OCI-LY1 (cell line): ENCODE measurements around the gene ZNF723.
"Not testable (repeated sequence)": the region's sequence is repeated elsewhere in the genome, so short reads cannot be mapped to it uniquely, and the experiment has no call there.

ENCODE experiments used
- H2AFZ ChIP-seq: fragments of 200-600 bp; sonication (generic), shearing (Covaris generic); 2 replicates; pipeline ENCODE4 v1.6.0; 2014; ENCODE audit warnings: antibody characterized with exemption, mild to moderate bottlenecking, low read length
- H3F3A ChIP-seq: fragments of 200-600 bp; sonication (generic), shearing (Covaris generic); 2 replicates; pipeline ENCODE4 v1.6.0; 2014; ENCODE audit warnings: mild to moderate bottlenecking, antibody characterized with exemption, low read length, moderate library complexity; ENCODE audit not compliant: insufficient read depth
- H3K27ac ChIP-seq: fragments of 200-600 bp; sonication (generic); 2 replicates; pipeline ENCODE4 v1.5.1; 2014; ENCODE audit warnings: low read length, mixed run types, mild to moderate bottlenecking, low read depth; ENCODE audit not compliant: poor library complexity, severe bottlenecking
- H3K27me3 ChIP-seq: fragments of 200-600 bp; sonication (generic); 2 replicates; pipeline ENCODE4 v1.6.0; 2014; ENCODE audit warnings: antibody characterized with exemption, mild to moderate bottlenecking, low read length, moderate library complexity; ENCODE audit not compliant: insufficient read depth
- H3K36me3 ChIP-seq: fragments of 200-600 bp; sonication (generic); 2 replicates; pipeline ENCODE4 v1.6.1; 2014; ENCODE audit warnings: mild to moderate bottlenecking, antibody characterized with exemption, low read length, moderate library complexity, mixed read lengths; ENCODE audit not compliant: insufficient read depth
- H3K4me1 ChIP-seq: fragments of 200-600 bp; sonication (generic); 2 replicates; pipeline ENCODE4 v1.5.1; 2014; ENCODE audit warnings: mild to moderate bottlenecking, low read length, moderate library complexity; ENCODE audit not compliant: insufficient read depth, severe bottlenecking
- H3K4me2 ChIP-seq: fragments of 200-600 bp; sonication (generic), shearing (Covaris generic); 2 replicates; pipeline ENCODE4 v1.6.1; 2014; ENCODE audit warnings: low read length
- H3K4me3 ChIP-seq: fragments of 200-600 bp; sonication (generic); 2 replicates; pipeline ENCODE4 v1.5.1; 2014; ENCODE audit warnings: low read length, low read depth, mild to moderate bottlenecking, mixed read lengths; ENCODE audit not compliant: poor library complexity, severe bottlenecking
- H3K79me2 ChIP-seq: fragments of 200-600 bp; shearing (Covaris generic); 2 replicates; pipeline ENCODE4 v1.6.1; 2016; ENCODE audit warnings: mixed run types, low read length, mixed read lengths; ENCODE audit not compliant: insufficient read depth
- H3K9ac ChIP-seq: fragments of 200-600 bp; sonication (generic), shearing (Covaris generic); 2 replicates; pipeline ENCODE4 v1.6.1; 2014; ENCODE audit warnings: mild to moderate bottlenecking, low read length, mixed read lengths
- H3K9me2 ChIP-seq: fragments of 200-600 bp; sonication (generic), shearing (Covaris generic); 2 replicates; pipeline ENCODE4 v1.6.1; 2014; ENCODE audit warnings: low read depth, mild to moderate bottlenecking, low read length, mixed read lengths
- H3K9me3 ChIP-seq: fragments of 200-600 bp; shearing (Covaris generic); 2 replicates; pipeline ENCODE4 v1.6.1; 2014; ENCODE audit warnings: low read length, mixed read lengths
- H4K20me1 ChIP-seq: fragments of 200-600 bp; sonication (generic), shearing (Covaris generic); 2 replicates; pipeline ENCODE4 v1.6.0; 2016; ENCODE audit warnings: mild to moderate bottlenecking, low read length; ENCODE audit not compliant: insufficient read depth
- CTCF ChIP-seq: fragments of 200-600 bp; sonication (generic), shearing (Covaris generic); IDR thresholded peaks from 2 replicates; pipeline ENCODE4 v1.5.1; 2017; ENCODE audit warnings: mild to moderate bottlenecking, antibody characterized with exemption, low read length, moderate library complexity, mixed read lengths
- EZH2 ChIP-seq: fragments of 200-600 bp; sonication (generic), shearing (Covaris generic); IDR thresholded peaks from 2 replicates; pipeline ENCODE4 v1.8.0; 2017; ENCODE audit warnings: borderline replicate concordance, mixed run types, mild to moderate bottlenecking, antibody characterized with exemption, low read length, moderate library complexity, mixed read lengths

Gene ZNF723

GRCh38 chr19:22832031-22832762, at the start of gene ZNF723:
Gene ZNF723, plus strand, starts transcription at chr19:22832291. Its CDS starts 89 bp downstream, at chr19:22832380.
- Histone ChIP-seq H3K27ac (no peak within 1 kb of the TSS), H3K9me3 (0 out of 2 replicates have a peak, but pooled peaks cover 3% of the 10 kb centered on the region), H3K79me2 (no peaks in the 10 kb centered on the region), H3K27me3 (no peaks in the 10 kb centered on the region), H3K9me2 (no peaks in the 10 kb centered on the region), H3K9ac (no peak within 1 kb of the TSS), H3K4me1 (no peaks in the 10 kb centered on the region), H3F3A (no peaks in the 10 kb centered on the region), H3K36me3 (no peaks in the 10 kb centered on the region), H3K4me3 (no peak within 1 kb of the TSS), H3K4me2 (no peak within 1 kb of the TSS), H2AFZ (no peak within 1 kb of the TSS), H4K20me1 (no peaks in the 10 kb centered on the region)
- TF ChIP-seq CTCF (no peak), EZH2 (no peak)

GRCh38 chr19:22783651-22784410, 48.3 kb upstream of the ZNF723 start, which contains the start of gene ZNF99:
Gene ZNF99, minus strand, starts transcription at chr19:22784151. Its CDS starts 135 bp downstream, at chr19:22784016.
- Histone ChIP-seq H3K4me3 (no peak within 1 kb of the TSS), H3K36me3 (no peaks in the 10 kb centered on the region), H3K79me2 (no peaks in the 10 kb centered on the region), H3K4me2 (no peak within 1 kb of the TSS), H4K20me1 (no peaks in the 10 kb centered on the region), H3K27me3 (no peaks in the 10 kb centered on the region), H3K4me1 (no peaks in the 10 kb centered on the region), H3K9ac (no peak within 1 kb of the TSS), H3K9me2 (no peaks in the 10 kb centered on the region), H3K9me3 (no peaks in the 10 kb centered on the region), H2AFZ (no peak within 1 kb of the TSS), H3K27ac (no peak within 1 kb of the TSS), H3F3A (no peaks in the 10 kb centered on the region)
- TF ChIP-seq CTCF: no peak
- TF ChIP-seq EZH2: no peak

- H3K4me1 ChIP-seq, H3K4me3 ChIP-seq, H4K20me1 ChIP-seq, H3K36me3 ChIP-seq, H3K9me3 ChIP-seq, H3K27ac ChIP-seq, H3K79me2 ChIP-seq, H3K9ac ChIP-seq, H3K27me3 ChIP-seq, H3K9me2 ChIP-seq, H3K4me2 ChIP-seq, H3F3A ChIP-seq, H2AFZ ChIP-seq: not testable (repeated sequence)
Observed at GRCh38 chr19:22792863-22793262, 39.2 kb upstream of the ZNF723 start.
